Measurements from ENCODE around the gene PEAR1.

- TF ChIP-seq CTCF (IDR thresholded peaks at IDR 0.05 in 2 of 3, conservative IDR thresholded peaks at IDR 0.05 in 1 of 3; ENCODE audit: borderline replicate concordance in 1 of 3, insufficient read depth in 1 of 3, low read depth in 2 of 3, low read length in 2 of 3) (no peak), TCF7L2 (IDR thresholded peaks at IDR 0.05; ENCODE audit: borderline replicate concordance, extremely low read depth, insufficient read depth, insufficient read length) (no peak), ZNF274 (IDR thresholded peaks at IDR 0.05; ENCODE audit: low read depth, low read length) (no peak), EZH2 (IDR thresholded peaks at IDR 0.05) (no peak), POLR2AphosphoS5 (IDR thresholded peaks at IDR 0.05; ENCODE audit: low read depth, low read length) (no peak), POLR2A (IDR thresholded peaks at IDR 0.05; ENCODE audit: borderline replicate concordance, extremely low read depth, insufficient read depth, insufficient read length) (no peak), FOSL1 (IDR thresholded peaks at IDR 0.05; ENCODE audit: low read depth) (no peak), JUND (IDR thresholded peaks at IDR 0.05) (no peak), SP1 (IDR thresholded peaks at IDR 0.05; ENCODE audit: low read depth) (no peak), ZFX (IDR thresholded peaks at IDR 0.05) (no peak)
Observed at GRCh38 chr1:156921053-156921529, 27.6 kb downstream of the PEAR1 start.
